Epidermal melanocyte (primary cell): ENCODE measurements around the gene KRTAP10-12.

Source experiments
- DNase-seq: peaks from one replicate; pipeline ENCODE4 v3.0.0; 2011; ENCODE audit warnings: low spot score; ENCODE audit not compliant: insufficient read length

Gene KRTAP10-12

GRCh38 chr21:44732263-44732662 lies 35.3 kb downstream of the KRTAP10-12 start:
- no peak for DNase-seq

GRCh38 chr21:44732956-44733355 lies 36.0 kb downstream of the KRTAP10-12 start:
- DNase-seq, result no peak

DNA sequence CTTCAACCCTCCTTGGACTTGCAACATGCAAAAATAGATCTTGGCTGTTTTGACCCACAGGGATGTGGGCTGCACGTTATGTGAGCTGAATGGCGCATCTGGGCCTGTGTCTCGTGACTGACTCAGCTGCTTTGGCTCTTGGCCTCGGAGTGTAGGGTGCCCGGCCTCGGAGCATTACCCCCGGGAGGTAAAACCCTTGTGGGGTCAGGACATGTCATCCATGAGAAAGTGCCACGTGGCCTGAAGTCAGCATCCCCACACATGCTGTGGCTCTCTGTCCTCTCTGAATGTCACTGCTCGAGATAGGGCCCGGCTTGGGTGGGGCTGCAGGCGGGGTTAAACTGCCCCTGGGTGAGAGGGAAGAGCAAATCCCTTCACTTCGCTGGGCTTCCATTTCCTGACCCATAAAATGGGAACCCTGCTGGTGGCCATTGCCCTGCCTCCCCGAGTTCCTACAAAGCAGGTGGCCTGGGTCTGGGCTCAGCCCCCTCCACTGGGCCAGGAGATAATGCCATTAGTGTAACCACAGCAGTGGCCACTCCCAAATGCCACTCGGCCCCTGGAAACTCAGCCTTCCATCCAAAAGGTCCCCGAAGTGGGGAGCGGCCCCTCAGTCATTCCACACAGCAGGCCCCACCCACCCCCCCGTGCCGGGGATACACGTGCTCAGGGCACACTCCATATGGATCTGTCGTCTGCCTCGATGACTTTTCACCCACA lies 37.2 kb downstream of the KRTAP10-12 start:
- no peak for DNase-seq

GRCh38 chr21:44734841-44735240 lies 37.9 kb downstream of the KRTAP10-12 start:
- DNase-seq, result no peak

GRCh38 chr21:44735821-44736220 lies 38.8 kb downstream of the KRTAP10-12 start:
- no peak for DNase-seq

- no peak for DNase-seq
These were observed 39.5 kb downstream of the KRTAP10-12 start for GRCh38 chr21:44736291-44737004.

- no peak for DNase-seq
These were observed 40.9 kb downstream of the KRTAP10-12 start for GRCh38 chr21:44737706-44738354.

DNA sequence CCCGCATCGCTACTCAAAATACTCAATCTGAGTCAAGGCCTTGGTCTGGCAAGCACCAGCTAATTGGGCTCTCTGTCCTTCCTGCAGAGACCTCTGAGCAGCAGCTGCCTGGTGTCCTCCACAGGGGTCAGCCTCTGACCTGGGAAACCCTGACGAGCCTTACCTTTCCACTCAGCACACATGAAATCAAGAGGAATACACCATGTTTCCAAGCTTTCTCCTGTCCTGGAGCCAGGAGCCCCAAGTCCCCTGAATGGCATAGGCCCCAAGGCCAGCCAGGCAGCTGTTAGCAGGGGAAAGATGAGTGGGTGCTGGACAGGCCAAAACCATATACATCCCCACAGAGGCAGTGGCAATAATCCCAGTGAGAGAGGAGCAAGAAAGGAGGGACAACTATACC lies 41.6 kb downstream of the KRTAP10-12 start:
- no peak for DNase-seq

- DNase-seq, result no peak
These were observed 42.3 kb downstream of the KRTAP10-12 start for GRCh38 chr21:44739316-44739715.

DNA sequence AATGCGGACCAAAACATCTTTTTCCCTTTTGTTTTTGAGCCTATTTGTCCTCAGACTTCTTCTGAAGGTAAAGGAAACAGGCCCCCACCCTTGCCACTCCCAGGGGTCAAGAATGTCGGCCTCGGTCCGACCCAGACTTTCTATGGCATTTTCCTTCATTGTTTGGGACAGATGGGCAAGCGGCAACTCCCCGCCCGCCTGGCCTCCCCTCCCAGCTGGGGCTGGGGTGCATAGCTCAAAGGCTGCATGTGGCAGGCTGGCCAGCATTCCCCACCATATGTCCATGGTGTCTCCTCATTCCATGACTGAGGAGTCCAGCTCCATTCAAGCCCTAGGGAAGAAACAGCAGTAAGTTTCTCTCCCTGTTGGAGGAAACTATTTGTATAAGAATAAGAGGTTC lies 43.8 kb downstream of the KRTAP10-12 start:
- no peak for DNase-seq

DNA sequence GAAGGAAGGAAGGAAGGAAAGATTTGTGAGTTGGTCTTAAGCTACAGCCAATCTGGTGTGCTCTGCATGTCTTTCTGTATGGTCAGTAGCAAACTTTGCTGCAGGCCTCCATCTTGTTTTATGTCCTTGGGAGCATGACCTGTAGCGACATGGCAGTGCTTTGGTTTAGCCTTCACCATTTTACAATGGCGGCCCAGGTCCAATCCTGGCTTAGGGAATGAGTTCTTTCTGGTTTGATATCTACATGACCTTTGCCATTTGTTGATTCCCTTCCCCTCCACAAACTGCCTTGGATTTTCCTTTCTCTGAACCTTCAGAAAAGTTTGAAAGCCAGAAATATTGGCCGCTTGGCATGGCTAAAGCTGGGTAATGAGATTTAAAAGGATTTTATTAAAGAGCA lies 44.9 kb downstream of the KRTAP10-12 start:
- no peak for DNase-seq

- DNase-seq, result no peak
These were observed 45.6 kb downstream of the KRTAP10-12 start for GRCh38 chr21:44742418-44743153.
